NCI-H1417 treated with DMSO at 0.1 percent for 48 hours (cell line): ENCODE measurements around the gene CIB4.

Experiments used
- DNase-seq: peaks from one replicate; lab custom pipeline; 2025; lab: John Stamatoyannopoulos, UW

Gene CIB4

GRCh38 chr2:26621469-26622199 is 19.5 kb downstream of the CIB4 start:
- no peak for DNase-seq

- DNase-seq, result no peak
Measured at GRCh38 chr2:26620031-26620605, 21.0 kb downstream of the CIB4 start.

GRCh38 chr2:26619521-26619951 is 21.6 kb downstream of the CIB4 start:
- DNase-seq, result no peak

GRCh38 chr2:26619096-26619495 is 22.1 kb downstream of the CIB4 start:
- DNase-seq, result no peak

- no peak for DNase-seq
Measured at GRCh38 chr2:26618611-26619010, 22.6 kb downstream of the CIB4 start.

- no peak for DNase-seq
Measured at GRCh38 chr2:26617588-26618083, 23.5 kb downstream of the CIB4 start.

GRCh38 chr2:26616706-26617587 is 24.2 kb downstream of the CIB4 start:
- no peak for DNase-seq

- no peak for DNase-seq
Measured at GRCh38 chr2:26615860-26616705, 25.1 kb downstream of the CIB4 start.

- DNase-seq, result no peak
Measured at GRCh38 chr2:26615336-26615859, 25.8 kb downstream of the CIB4 start.

GRCh38 chr2:26614216-26615138 is 26.7 kb downstream of the CIB4 start:
- DNase-seq, result no peak

GRCh38 chr2:26613241-26614215 is 27.6 kb downstream of the CIB4 start:
- DNase-seq, result no peak

- no peak for DNase-seq
Measured at GRCh38 chr2:26612522-26613240, 28.5 kb downstream of the CIB4 start.

GRCh38 chr2:26612034-26612433 is 29.1 kb downstream of the CIB4 start:
- DNase-seq, result no peak

- no peak for DNase-seq
Measured at GRCh38 chr2:26610504-26611335, 30.4 kb downstream of the CIB4 start.

GRCh38 chr2:26609839-26610277 is 31.3 kb downstream of the CIB4 start:
- no peak for DNase-seq

GRCh38 chr2:26609205-26609631 is 31.9 kb downstream of the CIB4 start:
- DNase-seq, result no peak

- no peak for DNase-seq
Measured at GRCh38 chr2:26608557-26608956, 32.6 kb downstream of the CIB4 start.
